Renal cortex interstitium (tissue), 11 donors: Measurements from ENCODE around the gene ELFN2. TPM values are rescaled to one million over a fixed set of nuclear protein-coding genes. Genes with fewer than 3 reads are reported as not detected.
A peak's percentile ranks its signal among the peaks of the same experiment; 100 is the strongest.

Experiments used
- DNase-seq, 11 donors: peaks; one replicate each; pipeline ENCODE4 v3.0.0-alpha.2; 2013; ENCODE audit warnings: low read depth in 9 of 11, low spot score in 4 of 11; ENCODE audit errors: extremely low read depth in 1 of 11
- polyA plus RNA-seq, 3 donors: library from polyadenylated mRNA; unstranded; fragments of 120-200 nt; gene quantifications; one replicate each; pipeline ENCODE4 v1.2.1, GENCODE V29; 2013; ENCODE audit not compliant: insufficient read length in 3 of 3

The ELFN2 gene
- polyA plus RNA-seq, 3 donors = 1.2 to 2.2 (median 2.0) TPM

DNA sequence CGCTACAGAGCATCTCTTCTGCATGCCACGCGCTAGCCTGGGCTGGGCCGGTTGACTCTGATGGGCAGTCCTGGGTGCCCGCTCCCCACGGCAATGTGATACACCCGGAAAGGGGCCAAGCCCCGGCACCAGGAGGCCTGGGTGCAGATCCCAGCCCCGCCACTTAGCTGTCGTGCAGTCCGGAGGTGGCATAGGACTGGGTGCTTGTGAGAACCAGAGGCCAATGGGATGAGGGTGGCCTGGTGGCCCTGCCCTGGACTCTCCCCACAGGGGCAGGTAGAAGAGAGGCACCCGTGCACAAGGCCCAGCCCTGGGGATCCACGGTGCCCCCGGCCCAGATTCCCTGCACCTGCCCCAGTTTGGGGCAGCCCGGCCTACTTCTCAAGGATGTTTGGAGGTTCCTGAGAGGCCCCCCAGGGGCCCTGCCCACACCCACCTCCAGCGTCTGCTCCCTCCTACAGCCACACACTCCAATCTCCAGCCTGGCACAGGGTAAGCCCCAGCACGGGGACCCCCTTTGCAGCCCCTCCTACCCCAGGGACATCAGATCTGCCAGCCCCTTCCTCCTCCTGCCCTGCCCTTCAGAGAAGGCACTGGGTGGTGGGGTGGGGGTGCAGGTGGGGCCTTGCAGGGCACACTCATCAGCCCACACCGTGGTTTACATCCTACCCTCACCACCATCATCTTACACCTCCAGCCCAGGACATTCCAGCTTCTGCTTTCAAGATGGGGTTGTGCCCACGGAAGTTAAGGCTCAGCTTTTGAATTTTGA, 78.0 kb downstream of the ELFN2 start:
- DNase-seq = no peak

GRCh38 chr22:37346505-37346895, 80.8 kb downstream of the ELFN2 start:
- DNase-seq = no peak

GRCh38 chr22:37345863-37346504, 81.3 kb downstream of the ELFN2 start:
- DNase-seq = no peak

- DNase-seq = no peak
These were observed 82.4 kb downstream of the ELFN2 start for GRCh38 chr22:37344735-37345449.

GRCh38 chr22:37343863-37344734, 83.2 kb downstream of the ELFN2 start:
- no peak for DNase-seq

DNA sequence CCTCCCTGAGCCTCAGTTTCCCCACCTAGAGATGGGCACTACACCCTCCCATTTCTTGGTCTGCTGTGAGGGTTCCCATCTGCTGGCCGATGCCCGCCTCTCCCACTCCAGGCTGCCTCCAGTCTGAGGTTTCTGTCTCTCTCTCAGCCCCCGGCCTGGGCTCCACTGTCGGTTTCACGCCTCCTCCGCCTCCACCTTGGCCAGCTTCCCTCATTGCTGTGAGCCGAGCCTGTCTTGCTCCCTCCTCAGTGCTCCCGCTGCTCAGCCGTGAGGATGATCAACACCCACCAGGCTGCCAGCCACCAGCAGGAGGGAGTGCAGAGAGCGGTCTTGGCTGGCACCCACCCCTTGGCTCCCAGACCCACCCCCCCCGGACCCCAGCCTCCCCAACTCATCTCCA, 83.9 kb downstream of the ELFN2 start:
- DNase-seq = no peak

DNA sequence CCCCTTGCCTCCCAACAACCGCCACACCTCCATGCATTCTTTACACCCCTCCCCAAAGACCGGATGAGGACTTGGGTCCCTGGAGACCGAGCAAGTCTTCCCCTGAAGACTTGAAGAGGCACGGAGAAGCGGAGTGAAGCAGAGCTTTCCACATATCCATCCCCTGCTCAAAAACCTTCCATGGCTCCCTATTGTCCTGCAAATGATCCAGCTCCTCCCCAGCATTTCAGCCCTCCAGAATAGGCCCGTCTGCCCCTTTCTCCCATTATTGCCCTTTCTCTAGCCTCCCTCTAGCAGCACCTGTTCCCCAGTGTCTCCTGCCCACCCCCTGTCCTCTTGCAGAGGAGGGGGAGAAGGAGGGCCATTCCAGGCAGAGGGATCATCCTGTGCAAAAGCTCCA, 85.2 kb downstream of the ELFN2 start:
- no peak for DNase-seq

GRCh38 chr22:37340331-37341262, 86.7 kb downstream of the ELFN2 start:
- peak in 1 of 11 donors; percentile 44 for DNase-seq

- DNase-seq = no peak
These were observed 88.6 kb downstream of the ELFN2 start for GRCh38 chr22:37338539-37339246.

DNA sequence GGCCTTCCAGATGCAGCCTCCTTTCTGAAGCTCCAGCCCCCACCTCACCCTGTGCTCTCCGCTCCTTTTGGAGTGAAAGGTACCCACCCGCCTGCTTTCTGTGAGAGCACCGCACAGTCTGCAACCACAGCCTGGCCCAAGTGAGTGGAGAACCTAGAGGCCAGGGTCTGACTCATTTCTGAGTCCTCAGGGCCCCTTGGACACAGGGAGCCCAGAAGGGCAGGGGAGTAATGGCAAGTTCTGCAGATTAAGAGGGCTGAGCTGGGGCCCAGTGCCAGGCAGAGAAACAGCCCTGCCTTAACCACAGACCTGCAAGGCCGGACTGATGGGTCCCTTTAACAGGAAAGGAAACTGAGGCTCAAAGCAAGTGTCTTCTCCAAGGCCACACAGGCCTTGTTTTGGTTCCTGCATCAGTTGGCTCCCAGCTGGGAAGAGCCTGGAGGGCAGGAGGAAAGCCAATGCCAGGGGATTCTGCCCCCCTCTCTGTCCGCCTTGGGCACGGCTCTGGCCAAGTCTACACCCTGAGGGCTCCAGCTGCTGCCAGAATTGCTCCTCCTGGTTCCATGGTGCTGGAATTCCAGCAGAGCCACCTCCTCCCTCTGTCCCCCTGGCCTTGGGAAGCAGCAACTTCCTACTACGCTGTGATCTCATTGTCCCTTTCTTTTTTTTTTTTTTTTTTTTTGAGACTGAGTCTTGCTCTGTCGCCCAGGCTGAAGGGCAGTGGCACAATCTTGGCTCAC, 89.9 kb downstream of the ELFN2 start:
- no peak for DNase-seq

GRCh38 chr22:37336579-37336978, 90.7 kb downstream of the ELFN2 start:
- DNase-seq = no peak

- DNase-seq = no peak
These were observed 91.5 kb downstream of the ELFN2 start for GRCh38 chr22:37335806-37336199.

DNA sequence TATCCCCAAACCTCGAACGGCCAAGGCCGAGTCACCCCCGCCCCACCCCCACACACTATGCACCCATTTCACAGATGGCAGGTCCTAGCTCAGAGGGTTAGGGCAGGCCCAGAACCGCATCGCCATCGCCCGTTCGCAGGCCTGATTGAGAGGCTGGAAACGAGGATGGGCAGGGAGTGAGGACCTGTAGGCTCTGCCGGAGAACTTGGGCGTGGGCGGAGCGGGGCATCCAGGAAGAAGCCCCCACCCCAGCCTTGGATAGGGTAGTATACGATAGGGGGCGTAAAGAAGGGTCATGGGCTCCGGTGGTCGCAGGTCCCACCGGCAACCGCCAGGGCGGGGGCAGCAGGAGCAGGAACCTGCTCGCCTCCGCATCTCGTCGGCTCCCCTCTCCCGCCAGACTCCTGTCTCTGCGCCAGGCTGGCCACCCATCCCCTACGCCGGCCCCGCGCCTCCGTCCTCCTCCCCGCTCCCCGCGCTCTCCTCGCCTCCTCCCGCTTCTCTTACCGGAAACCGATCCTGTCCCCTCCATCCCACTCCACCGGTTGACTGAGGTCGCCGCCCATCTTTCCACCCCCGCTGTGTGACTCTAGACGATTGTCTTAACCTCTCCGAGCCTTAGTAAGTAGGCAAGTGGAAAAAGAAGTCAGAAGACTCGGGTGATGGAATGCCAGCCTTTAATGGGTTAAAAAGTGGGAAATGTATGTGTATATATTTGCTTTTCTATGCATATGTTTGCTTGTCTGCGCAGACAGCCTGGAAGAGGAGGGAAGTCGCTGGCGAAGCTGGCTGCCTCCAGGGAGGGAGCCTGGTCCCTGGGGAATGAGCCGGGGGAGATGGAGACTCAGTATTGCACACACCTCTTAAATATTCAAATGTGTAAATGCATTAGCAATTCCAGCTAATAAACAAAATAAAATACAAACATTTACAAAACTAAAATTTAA, 92.1 kb downstream of the ELFN2 start:
- DNase-seq = no peak

DNA sequence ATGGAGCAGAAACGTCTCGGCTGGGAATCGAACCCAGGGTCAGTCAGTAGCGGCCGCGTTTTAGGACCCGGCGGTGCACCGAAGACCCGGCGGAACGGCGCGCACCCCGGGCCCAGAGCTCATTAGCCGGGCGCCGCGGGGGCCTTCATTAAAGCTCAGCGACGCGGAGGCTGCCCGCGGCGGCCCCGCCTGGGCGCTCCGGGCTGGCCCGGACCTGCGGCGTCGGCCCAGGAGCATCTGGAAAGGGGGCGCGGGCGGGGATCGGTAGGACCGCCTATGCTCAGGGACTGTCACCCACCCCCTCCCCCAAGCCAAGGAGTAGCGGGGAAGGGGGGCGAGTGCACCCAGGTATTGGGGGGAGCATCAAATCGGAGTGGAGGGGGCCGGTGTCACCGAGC, 92.8 kb downstream of the ELFN2 start:
- DNase-seq = no peak

GRCh38 chr22:37333724-37334460, 93.4 kb downstream of the ELFN2 start:
- DNase-seq = no peak
